PC-9 (cell line): Measurements from ENCODE around the gene RAB35. TPM values are rescaled to one million over a fixed set of nuclear protein-coding genes. Genes with fewer than 3 reads are reported as not detected.
"Not testable (repeated sequence)": the region's sequence is repeated elsewhere in the genome, so short reads cannot be mapped to it uniquely, and the experiment has no call there.

Experiments
- BruUV-seq: library from RNA; stranded (reverse); fragments of 400-500 nt; replicated peaks from 2 replicates; lab custom pipeline; 2021; lab: Mats Ljungman, UMichigan
- CTCF ChIA-PET: fragments of 300-600 bp; sonication (Branson Sonifier 250); formaldehyde crosslinking; loops from one replicate; lab custom pipeline; 2022; ENCODE audit warnings: antibody characterized with exemption; lab: Charles Lee
- POLR2A ChIA-PET: fragments of 300-600 bp; sonication (Branson Sonifier 250); formaldehyde crosslinking; loops from one replicate; lab custom pipeline; 2022; ENCODE audit warnings: antibody characterized with exemption; ENCODE audit not compliant: unreplicated experiment; lab: Charles Lee
- DNase-seq, 2 experiments: peaks; one replicate each; pipeline versions ENCODE4 v3.0.0 to v3.0.0-alpha.2; 2015 to 2022; ENCODE audit warnings: mixed read lengths in 1 of 2
- H2AFZ ChIP-seq: fragments of 200-600 bp; sonication (generic); 2 replicates; pipeline ENCODE4 v1.8.1; 2017; ENCODE audit warnings: antibody characterized with exemption
- H3F3A ChIP-seq: fragments of 200-600 bp; sonication (generic); 2 replicates; pipeline ENCODE4 v1.8.1; 2017; ENCODE audit warnings: antibody characterized with exemption, mild to moderate bottlenecking, low read depth; ENCODE audit not compliant: insufficient read depth
- H3K27ac ChIP-seq: fragments of 200-600 bp; sonication (generic); 2 replicates; pipeline ENCODE4 v1.6.1; 2016; ENCODE audit warnings: mixed run types
- H3K27me3 ChIP-seq: fragments of 200-600 bp; sonication (generic); 2 replicates; pipeline ENCODE4 v1.6.1; 2016; ENCODE audit warnings: low read depth, mixed run types; ENCODE audit not compliant: insufficient read depth
- H3K36me3 ChIP-seq: fragments of 200-600 bp; sonication (generic); 2 replicates; pipeline ENCODE4 v1.6.1; 2016; ENCODE audit warnings: low read depth, mixed run types
- H3K4me1 ChIP-seq: fragments of 200-600 bp; sonication (generic); replicated peaks from 2 replicates; pipeline ENCODE4 v1.6.1; 2016; ENCODE audit warnings: mixed run types; ENCODE audit not compliant: insufficient read depth
- H3K4me2 ChIP-seq: fragments of 200-600 bp; sonication (generic); 2 replicates; pipeline ENCODE4 v1.6.1; 2017; ENCODE audit warnings: mixed run types
- H3K4me3 ChIP-seq: fragments of 200-600 bp; sonication (generic); 2 replicates; pipeline ENCODE4 v1.6.1; 2016; ENCODE audit warnings: mixed run types
- H3K79me2 ChIP-seq: fragments of 200-600 bp; sonication (generic); 2 replicates; pipeline ENCODE4 v1.6.1; 2017; ENCODE audit warnings: low read depth, mixed run types
- H3K9me2 ChIP-seq: fragments of 200-600 bp; sonication (generic); 2 replicates; pipeline ENCODE4 v1.8.1; 2017; ENCODE audit warnings: mild to moderate bottlenecking; ENCODE audit not compliant: insufficient read depth
- H3K9me3 ChIP-seq: fragments of 200-600 bp; sonication (generic); 2 replicates; pipeline ENCODE4 v1.8.1; 2016; ENCODE audit warnings: low read depth; ENCODE audit not compliant: insufficient read depth
- H4K20me1 ChIP-seq: fragments of 200-600 bp; sonication (generic); 2 replicates; pipeline ENCODE4 v1.8.1; 2017; ENCODE audit not compliant: insufficient read depth
- CTCF ChIP-seq: fragments of 200-600 bp; sonication (generic); conservative IDR thresholded peaks from 2 replicates; pipeline ENCODE4 v1.6.1; 2017; ENCODE audit warnings: mixed run types, antibody characterized with exemption, mild to moderate bottlenecking, moderate library complexity
- EZH2 ChIP-seq: fragments of 200-600 bp; sonication (generic); IDR thresholded peaks from 2 replicates; pipeline ENCODE4 v1.8.0; 2017; ENCODE audit warnings: antibody characterized with exemption, low read depth
- intact Hi-C: fragments of 100-400 bp; cut with micrococcal nuclease; formaldehyde crosslinking; loops from one replicate; pipeline ENCODE4 v1.10.0; 2022; ENCODE audit not compliant: unreplicated experiment
- microRNA-seq: library from miRNA; unstranded; fragments of <30 nt; microRNA quantifications from one replicate; pipeline ENCODE4 v1.2.0, GENCODE V29; 2021; ENCODE audit warnings: borderline number of aligned reads, borderline replicate concordance
- total RNA-seq: library from RNA; stranded (reverse); gene quantifications from 2 replicates; pipeline ENCODE4 v1.2.3, GENCODE V29; 2021

RAB35 gene
- total RNA-seq, 1 experiment from 2014 or later, result 52.0 TPM

- Histone ChIP-seq H4K20me1 (no peaks in the 10 kb centered on the region), H3K9me2 (no peaks in the 10 kb centered on the region), H3K27ac (peak overlapping the region; percentile 69), H3K9me3 (no peaks in the 10 kb centered on the region), H3K27me3 (no peaks in the 10 kb centered on the region), H3K4me3 (no peak overlapping the region), H3F3A (0 out of 2 replicates have a peak, but pooled peaks cover 13% of the 10 kb centered on the region), H3K79me2 (no peaks in the 10 kb centered on the region), H3K36me3 (no peaks in the 10 kb centered on the region), H3K4me2 (peak overlapping the region; percentile 17; the same call in 1 of the 2 replicates), H2AFZ (no peak overlapping the region), H3K4me1 (peaks cover 39% of the 10 kb centered on the region)
- no peak for DNase-seq
- no TSS peak for BruUV-seq
- ChIA-PET POLR2A (no interaction called here), CTCF (interaction anchor here (0.6 kb wide), 1 partner anchor 41 kb away, joined by 8 read pairs; no protein-coding TSS in a partner anchor)
- intact Hi-C loops, result no loop called here
- TF ChIP-seq EZH2 (no peak), CTCF (no peak)
Observed at GRCh38 chr12:120048263-120048662, 68.3 kb downstream of the RAB35 start.

GRCh38 chr12:120047072-120047471, 69.5 kb downstream of the RAB35 start:
- peak overlapping the region; percentile 17 for H3K4me2 ChIP-seq
- H3K79me2 ChIP-seq, result no peaks in the 10 kb centered on the region
- H4K20me1 ChIP-seq, result no peaks in the 10 kb centered on the region
- BruUV-seq, result no TSS peak
- intact Hi-C loops, result no loop called here
- CTCF ChIA-PET, result interaction anchor here (0.6 kb wide), 1 partner anchor 32 kb away, joined by 3 read pairs; no protein-coding TSS in a partner anchor
- no peak overlapping the region for H3K4me3 ChIP-seq
- no peaks in the 10 kb centered on the region for H3K36me3 ChIP-seq
- POLR2A ChIA-PET, result interaction anchor here (0.6 kb wide), 1 partner anchor 63 kb away, joined by 5 read pairs; no protein-coding TSS in a partner anchor
- H3K27ac ChIP-seq, result peak overlapping the region; percentile 69
- TF ChIP-seq EZH2 (no peak), CTCF (no peak)
- H3K27me3 ChIP-seq, result no peaks in the 10 kb centered on the region
- no peaks in the 10 kb centered on the region for H3K9me2 ChIP-seq
- DNase-seq, result peak in 1 of 2 experiments; percentile 84
- H3K4me1 ChIP-seq, result peaks cover 44% of the 10 kb centered on the region
- no peaks in the 10 kb centered on the region for H3K9me3 ChIP-seq
- peaks cover 20% of the 10 kb centered on the region; the same call in 1 of the 2 replicates for H3F3A ChIP-seq
- H2AFZ ChIP-seq, result no peak overlapping the region

GRCh38 chr12:120045367-120045766, 71.2 kb downstream of the RAB35 start:
- H4K20me1 ChIP-seq, H3K4me3 ChIP-seq, H3K9me3 ChIP-seq, H3K4me2 ChIP-seq, BruUV-seq, intact Hi-C loops, H3K36me3 ChIP-seq, H3K27me3 ChIP-seq, DNase-seq, CTCF ChIA-PET, H3K9me2 ChIP-seq, H2AFZ ChIP-seq, H3K27ac ChIP-seq, H3K79me2 ChIP-seq, POLR2A ChIA-PET: not testable (repeated sequence)
- H3K4me1 ChIP-seq, result peaks cover 44% of the 10 kb centered on the region
- H3F3A ChIP-seq, result peaks cover 20% of the 10 kb centered on the region; the same call in 1 of the 2 replicates

Small RNA genes within 50 kb of the gene (microRNA-seq; reads per million reads assigned to microRNA genes)
- not detected for gene MIR4498

Other genes with a start within 250 kb of the RAB35 start
- 73.9 and 81.8 TPM in 2 replicates for gene CIT, start 239.4 kb downstream of the RAB35 start, total RNA-seq
- gene BICDL1, start 127.5 kb downstream of the RAB35 start, total RNA-seq, result 14.4 and 18.6 TPM in 2 replicates
- gene GCN1, start 78.0 kb upstream of the RAB35 start, total RNA-seq, result 116 and 119 TPM in 2 replicates
- gene RPLP0, start 84.4 kb upstream of the RAB35 start, total RNA-seq, result 2,334 and 2,540 TPM in 2 replicates
- 191 and 218 TPM in 2 replicates for gene PXN, start 149.0 kb upstream of the RAB35 start, total RNA-seq
- 2,281 and 3,957 TPM in 2 replicates for gene RNU4-2, start 175.2 kb upstream of the RAB35 start, total RNA-seq
- gene RNU4-1, start 176.5 kb upstream of the RAB35 start, total RNA-seq, result 1,857 and 3,341 TPM in 2 replicates
- gene SIRT4, start 185.6 kb upstream of the RAB35 start, total RNA-seq, result 3.2 and 3.6 TPM in 2 replicates
- not detected in 2 replicates for gene PLA2G1B, start 211.0 kb upstream of the RAB35 start, total RNA-seq